Kidney (tissue), 14 donors: ENCODE data around the gene PIAS2. TPM values are rescaled to one million over a fixed set of nuclear protein-coding genes. Genes with fewer than 3 reads are reported as not detected.

Experiments used
- DNase-seq, 5 donors: peaks; one replicate each; pipeline ENCODE4 v3.0.0-alpha.2; 2013 to 2020
- FAIRE-seq: peaks from 2 replicates; lab custom pipeline; 2012; peaks lifted over from hg19 to GRCh38; lab: Jason Lieb, UNC
- H3K27ac ChIP-seq, 2 donors: one replicate each; pipeline ENCODE4 v1.7.0; 2013; ENCODE audit warnings: low read depth in 2 of 2, low read length in 2 of 2, inconsistent platforms in 1 of 2
- H3K27me3 ChIP-seq: one replicate; pipeline ENCODE4 v1.7.1; 2013; ENCODE audit warnings: low read length, inconsistent platforms; ENCODE audit not compliant: control insufficient read depth, insufficient read depth
- H3K36me3 ChIP-seq, 3 donors: one replicate each; pipeline versions ENCODE4 v1.7.0 to v1.7.1; 2013; ENCODE audit warnings: low read length in 3 of 3, control low read depth in 1 of 3, inconsistent platforms in 1 of 3; ENCODE audit not compliant: insufficient read depth in 3 of 3, control insufficient read depth in 2 of 3
- H3K4me1 ChIP-seq, 3 donors: one replicate each; pipeline versions ENCODE4 v1.7.0 to v1.7.1; 2013; ENCODE audit warnings: low read length in 3 of 3, inconsistent platforms in 1 of 3, low read depth in 1 of 3; ENCODE audit not compliant: control insufficient read depth in 2 of 3, insufficient read depth in 2 of 3
- H3K4me3 ChIP-seq, 3 donors: one replicate each; pipeline versions ENCODE4 v1.7.0 to v1.8.1; 2013; ENCODE audit warnings: low read length in 3 of 3, control low read depth in 1 of 3, inconsistent platforms in 1 of 3
- H3K9ac ChIP-seq, 3 donors: one replicate each; pipeline versions ENCODE4 v1.7.0 to v1.7.1; 2013; ENCODE audit warnings: low read length in 3 of 3, control low read depth in 1 of 3, inconsistent platforms in 1 of 3
- H3K9me3 ChIP-seq, 3 donors: one replicate each; pipeline versions ENCODE4 v1.7.0 to v1.7.1; 2013; ENCODE audit warnings: low read length in 3 of 3, control low read depth in 1 of 3, inconsistent platforms in 1 of 3; ENCODE audit not compliant: control insufficient read depth in 2 of 3, insufficient read depth in 1 of 3
- intact Hi-C: fragments of 100-400 bp; cut with DNase I; formaldehyde crosslinking; loops from one replicate; pipeline ENCODE4 v1.11.1; 2022
- polyA plus RNA-seq: library from polyadenylated mRNA; stranded (reverse); fragments of 350-450 nt; fragmentation: Illumina TruSeq; extraction: RNeasy Lipid Tissue Mini Kit (QIAGEN cat#74804); gene quantifications from one replicate; pipeline ENCODE4 v1.2.3, GENCODE V29; 2014; ENCODE audit warnings: low read depth, low replicate concordance; ENCODE audit not compliant: insufficient read depth
- total RNA-seq: library from RNA; stranded (reverse); fragmentation: NEBNext Ultra II Directional; extraction: Animal tissue kit (Norgen Biotek cat#: 25700); gene quantifications from one replicate; pipeline ENCODE4 v1.2.1, GENCODE V29; 2021
- TF ChIP-seq, protein P1 (sequence below): IDR thresholded peaks from 3 replicates; pipeline ENCODE4 v1.5.1; 2012; ENCODE audit warnings: mild to moderate bottlenecking, moderate library complexity, borderline replicate concordance; ENCODE audit not compliant: insufficient read depth; ENCODE audit errors: extremely low read depth
- donor health status: control.
- donor health status: control.
- donor health status: control.
- donor health status: control.
- donor health status: control.
- donor health status: DM: yes; HTN: yes; CAD: no.
- donor health status: Normal renal cell carcinoma (clear cell type).

Gene PIAS2
- total and polyA plus RNA-seq, 2 donors from 2014 or later: 9.9 to 41.2 TPM

GRCh38 chr18:46946656-46947282 lies 29.5 kb upstream of the PIAS2 start:
- peak overlapping the region in 1 of 3 donors; percentile 80 for H3K9ac ChIP-seq
- intact Hi-C loops: no loop called here
- no peaks in the 10 kb centered on the region for H3K27me3 ChIP-seq
- no peak overlapping the region for H3K27ac ChIP-seq
- no peaks in the 10 kb centered on the region for H3K9me3 ChIP-seq
- peak; percentile 84 to 95 (median 93) for DNase-seq
- H3K4me3 ChIP-seq: peak overlapping the region; percentile 79 to 84 (median 82)
- no peak for FAIRE-seq
- no peaks in the 10 kb centered on the region for H3K36me3 ChIP-seq
- TF ChIP-seq, protein P1, sequence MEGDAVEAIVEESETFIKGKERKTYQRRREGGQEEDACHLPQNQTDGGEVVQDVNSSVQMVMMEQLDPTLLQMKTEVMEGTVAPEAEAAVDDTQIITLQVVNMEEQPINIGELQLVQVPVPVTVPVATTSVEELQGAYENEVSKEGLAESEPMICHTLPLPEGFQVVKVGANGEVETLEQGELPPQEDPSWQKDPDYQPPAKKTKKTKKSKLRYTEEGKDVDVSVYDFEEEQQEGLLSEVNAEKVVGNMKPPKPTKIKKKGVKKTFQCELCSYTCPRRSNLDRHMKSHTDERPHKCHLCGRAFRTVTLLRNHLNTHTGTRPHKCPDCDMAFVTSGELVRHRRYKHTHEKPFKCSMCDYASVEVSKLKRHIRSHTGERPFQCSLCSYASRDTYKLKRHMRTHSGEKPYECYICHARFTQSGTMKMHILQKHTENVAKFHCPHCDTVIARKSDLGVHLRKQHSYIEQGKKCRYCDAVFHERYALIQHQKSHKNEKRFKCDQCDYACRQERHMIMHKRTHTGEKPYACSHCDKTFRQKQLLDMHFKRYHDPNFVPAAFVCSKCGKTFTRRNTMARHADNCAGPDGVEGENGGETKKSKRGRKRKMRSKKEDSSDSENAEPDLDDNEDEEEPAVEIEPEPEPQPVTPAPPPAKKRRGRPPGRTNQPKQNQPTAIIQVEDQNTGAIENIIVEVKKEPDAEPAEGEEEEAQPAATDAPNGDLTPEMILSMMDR: no peak
- H3K4me1 ChIP-seq: peaks cover 0 to 4% (median 2%) of the 10 kb centered on the region in 3 donors

- TF ChIP-seq, protein P1: no peak
- Histone ChIP-seq H3K27ac (no peak overlapping the region), H3K9me3 (no peaks in the 10 kb centered on the region), H3K9ac (no peak overlapping the region), H3K4me1 (peaks cover 0 to 4% (median 2%) of the 10 kb centered on the region in 3 donors), H3K4me3 (no peak overlapping the region), H3K36me3 (no peaks in the 10 kb centered on the region), H3K27me3 (no peaks in the 10 kb centered on the region)
- intact Hi-C loops: no loop called here
- FAIRE-seq (no peak), DNase-seq (no peak)
Measured at GRCh38 chr18:46942646-46943045, 25.3 kb upstream of the PIAS2 start.

- H3K27me3 ChIP-seq: no peaks in the 10 kb centered on the region
- no peak for DNase-seq
- H3K4me1 ChIP-seq: peaks cover 0 to 4% (median 0%) of the 10 kb centered on the region in 3 donors
- H3K36me3 ChIP-seq: no peaks in the 10 kb centered on the region
- no peak for FAIRE-seq
- H3K9me3 ChIP-seq: no peaks in the 10 kb centered on the region
- H3K4me3 ChIP-seq: no peak overlapping the region
- TF ChIP-seq, protein P1: no peak
- intact Hi-C loops: no loop called here
- H3K27ac ChIP-seq: no peak overlapping the region
- H3K9ac ChIP-seq: no peak overlapping the region
Measured at GRCh38 chr18:46939998-46940571, 22.8 kb upstream of the PIAS2 start.
